ENCODE data around the gene DDX52. TPM values are rescaled to one million over a fixed set of nuclear protein-coding genes. Genes with fewer than 3 reads are reported as not detected.
A peak's percentile ranks its signal among the peaks of the same experiment; 100 is the strongest.

Gene DDX52
- total and polyA plus RNA-seq, 2 of the 13 experiments (the other 11 are each of a cell fraction or from before 2014, with no cell fraction given): 8.9 to 36.1 TPM

- TF ChIP-seq AFF4 (CRISPR knock-in tag; IDR thresholded peaks at IDR 0.05) (no peak), RNF2 (conservative IDR thresholded peaks at IDR 0.05; ENCODE audit: low read depth) (no peak), ONECUT2 (CRISPR knock-in tag; IDR thresholded peaks at IDR 0.05) (peak; percentile 50; the same call in 1 of the 2 replicates), ZNF770 (CRISPR knock-in tag; IDR thresholded peaks at IDR 0.05) (no peak), TMF1 (CRISPR knock-in tag; IDR thresholded peaks at IDR 0.05; ENCODE audit: low read depth) (no peak), SOX6 (IDR thresholded peaks at IDR 0.05) (no peak), SOX6 (CRISPR knock-in tag; IDR thresholded peaks at IDR 0.05) (peak; percentile 91), NR2F1 (CRISPR knock-in tag; IDR thresholded peaks at IDR 0.05) (peak; percentile 29 to 64; a peak in 3 of 4 replicates), ZBTB49 (CRISPR knock-in tag; IDR thresholded peaks at IDR 0.05; ENCODE audit: borderline replicate concordance) (no peak), ZNF501 (CRISPR knock-in tag; IDR thresholded peaks at IDR 0.05) (no peak), PRPF4 (IDR thresholded peaks at IDR 0.05; ENCODE audit: low read depth, low read length, poor library complexity, severe bottlenecking) (no peak), FOSL1 (CRISPR knock-in tag; IDR thresholded peaks at IDR 0.05; ENCODE audit: borderline replicate concordance) (no peak), IRF9 (CRISPR knock-in tag; IDR thresholded peaks at IDR 0.05; ENCODE audit: borderline replicate concordance) (no peak), ZNF589 (CRISPR knock-in tag; conservative IDR thresholded peaks at IDR 0.05) (no peak), RCOR2 (CRISPR knock-in tag; IDR thresholded peaks at IDR 0.05) (peak; percentile 84), XRCC5 (optimal IDR thresholded peaks at IDR 0.05; ENCODE audit: low read length) (peak; percentile 41), PAF1 (CRISPR knock-in tag; IDR thresholded peaks at IDR 0.05) (no peak), ZNF775 (CRISPR knock-in tag; IDR thresholded peaks at IDR 0.05; ENCODE audit: borderline replicate concordance) (peak; percentile 99), NFE2L1 (CRISPR knock-in tag; IDR thresholded peaks at IDR 0.05; ENCODE audit: borderline replicate concordance) (no peak), ZNF224 (CRISPR knock-in tag; IDR thresholded peaks at IDR 0.05) (no peak), YY1 (IDR thresholded peaks at IDR 0.05; ENCODE audit: insufficient read depth, insufficient replicate concordance, low read depth, low read length) (no peak), ZNF569 (CRISPR knock-in tag; IDR thresholded peaks at IDR 0.05; ENCODE audit: borderline replicate concordance) (no peak)
Observed at GRCh38 chr17:37683454-37683984, 40.3 kb upstream of the DDX52 start (continued).

Data from HepG2 (cell line).